SK-N-SH (cell line): ENCODE data around the gene MCF2L2. TPM values are rescaled to one million over a fixed set of nuclear protein-coding genes. Genes with fewer than 3 reads are reported as not detected.

Experiments used
- CTCF ChIA-PET: fragments of 300-600, 350-600 bp; formaldehyde crosslinking; extraction: SDS; loops from one replicate; lab custom pipeline; 2021; lab: Yijun Ruan, JAX
- POLR2A ChIA-PET: fragments of 350-600 bp; sonication (Branson Sonifier 250); formaldehyde crosslinking; extraction: SDS; loops from one replicate; lab custom pipeline; 2020; ENCODE audit warnings: antibody characterized with exemption, inconsistent platforms; lab: Yijun Ruan, JAX
- DNase-seq: peaks from one replicate; pipeline ENCODE4 v3.0.0; 2012
- H2AFZ ChIP-seq: fragments of 200-600 bp; sonication (generic); 2 replicates; pipeline ENCODE4 v1.8.1; 2016; ENCODE audit warnings: antibody characterized with exemption, mild to moderate bottlenecking, low read depth
- H3F3A ChIP-seq: fragments of 200-600 bp; sonication (generic); replicated peaks from 2 replicates; pipeline ENCODE3; 2016; ENCODE audit warnings: antibody characterized with exemption, mild to moderate bottlenecking; ENCODE audit not compliant: insufficient read depth
- H3K27ac ChIP-seq, 2 experiments: fragments of 200-500 bp in 1 of 2; fragments of 200-600 bp in 1 of 2; sonication (Bioruptor generic) in 1 of 2; sonication (generic), shearing (Covaris generic) in 1 of 2; 2 replicates each; pipeline versions ENCODE4 v1.5.1 to v1.6.1; 2014 to 2016; ENCODE audit warnings: low read depth in 2 of 2, inconsistent platforms in 1 of 2, low read length in 1 of 2, mild to moderate bottlenecking in 1 of 2, mixed read lengths in 1 of 2
- H3K27me3 ChIP-seq: fragments of 200-600 bp; sonication (generic), shearing (Covaris generic); 2 replicates; pipeline ENCODE4 v1.6.1; 2016; ENCODE audit warnings: mixed run types; ENCODE audit not compliant: insufficient read depth
- H3K36me3 ChIP-seq, 2 experiments: fragments of 200-500 bp in 1 of 2; fragments of 200-600 bp in 1 of 2; sonication (Bioruptor generic) in 1 of 2; sonication (generic) in 1 of 2; replicated peaks in 1 of 2; 2 replicates each; pipeline versions ENCODE3 to v1.5.1; 2014 to 2016; ENCODE audit warnings: low read length in 1 of 2, mild to moderate bottlenecking in 1 of 2; ENCODE audit not compliant: insufficient read depth in 2 of 2, control insufficient read depth in 1 of 2
- H3K4me1 ChIP-seq, 2 experiments: fragments of 200-500 bp in 1 of 2; fragments of 200-600 bp in 1 of 2; sonication (Bioruptor generic) in 1 of 2; sonication (generic), shearing (Covaris generic) in 1 of 2; 2 replicates each; pipeline versions ENCODE4 v1.5.1 to v1.6.1; 2014 to 2016; ENCODE audit warnings: low read depth in 1 of 2, low read length in 1 of 2, mixed run types in 1 of 2; ENCODE audit not compliant: insufficient read depth in 2 of 2, control insufficient read depth in 1 of 2
- H3K4me2 ChIP-seq: fragments of 200-600 bp; sonication (generic), shearing (Covaris generic); 2 replicates; pipeline ENCODE4 v1.6.1; 2017; ENCODE audit warnings: mixed run types
- H3K4me3 ChIP-seq, 2 experiments: fragments of 200-500 bp in 1 of 2; fragments of 200-600 bp in 1 of 2; sonication (Bioruptor generic) in 1 of 2; sonication (generic), shearing (Covaris generic) in 1 of 2; 2 replicates each; pipeline versions ENCODE4 v1.5.1 to v1.8.1; 2014 to 2016; ENCODE audit warnings: low read depth in 2 of 2, inconsistent platforms in 1 of 2, low read length in 1 of 2, mild to moderate bottlenecking in 1 of 2, mixed read lengths in 1 of 2, moderate library complexity in 1 of 2
- H3K79me2 ChIP-seq: fragments of 200-600 bp; sonication (generic); 2 replicates; pipeline ENCODE4 v1.8.1; 2017; ENCODE audit warnings: mild to moderate bottlenecking; ENCODE audit not compliant: insufficient read depth
- H3K9ac ChIP-seq: fragments of 200-600 bp; sonication (generic); 2 replicates; pipeline ENCODE4 v1.6.1; 2017; ENCODE audit warnings: mixed run types
- H3K9me2 ChIP-seq: fragments of 200-600 bp; sonication (generic); 2 replicates; pipeline ENCODE4 v1.6.1; 2017; ENCODE audit warnings: mixed run types
- H3K9me3 ChIP-seq: fragments of 200-600 bp; sonication (generic); 2 replicates; pipeline ENCODE4 v1.6.1; 2017; ENCODE audit warnings: mixed run types, mild to moderate bottlenecking, moderate library complexity
- H4K20me1 ChIP-seq: fragments of 200-600 bp; sonication (generic); 2 replicates; pipeline ENCODE4 v1.6.1; 2017; ENCODE audit warnings: mild to moderate bottlenecking, mixed run types; ENCODE audit not compliant: insufficient read depth
- CHD2 ChIP-seq: fragments of 150-350 bp; IDR thresholded peaks from 2 replicates; pipeline ENCODE4 v1.6.1; 2018; ENCODE audit warnings: low read length; ENCODE audit not compliant: partially characterized antibody
- ELF1 ChIP-seq: IDR thresholded peaks from 2 replicates; pipeline ENCODE4 v1.4.0; 2012
- EZH2phosphoT487 ChIP-seq: fragments of 200-600 bp; sonication (generic); IDR thresholded peaks from 2 replicates; pipeline ENCODE4 v1.6.1; 2017; ENCODE audit warnings: low read depth, mixed run types, mild to moderate bottlenecking, antibody characterized with exemption, moderate library complexity, borderline replicate concordance
- FOXM1 ChIP-seq: IDR thresholded peaks from 2 replicates; pipeline ENCODE4 v1.4.0; 2012; ENCODE audit warnings: low read depth, mild to moderate bottlenecking
- GABPA ChIP-seq: IDR thresholded peaks from 2 replicates; pipeline ENCODE4 v1.4.0; 2012; ENCODE audit warnings: low read depth, mild to moderate bottlenecking
- MXI1 ChIP-seq: IDR thresholded peaks from 2 replicates; pipeline ENCODE4 v1.6.1; 2012; ENCODE audit warnings: mild to moderate bottlenecking, low read depth, low read length, improper control_type of control experiment
- NFIC ChIP-seq: IDR thresholded peaks from 2 replicates; pipeline ENCODE4 v1.4.0; 2012; ENCODE audit warnings: borderline replicate concordance
- RXRA ChIP-seq: IDR thresholded peaks from 2 replicates; pipeline ENCODE4 v1.4.0; 2012; ENCODE audit warnings: low read depth, mild to moderate bottlenecking, borderline replicate concordance
- SIN3A ChIP-seq: IDR thresholded peaks from 2 replicates; pipeline ENCODE4 v1.6.1; 2012; ENCODE audit warnings: low read depth, mild to moderate bottlenecking, low read length, moderate library complexity, borderline replicate concordance
- TAF1 ChIP-seq: IDR thresholded peaks from 2 replicates; pipeline ENCODE4 v1.6.1; 2012; ENCODE audit warnings: low read depth, mild to moderate bottlenecking, low read length, moderate library complexity, borderline replicate concordance
- TCF12 ChIP-seq: IDR thresholded peaks from 2 replicates; pipeline ENCODE4 v1.4.0; 2012
- YY1 ChIP-seq: IDR thresholded peaks from 2 replicates; pipeline ENCODE4 v1.4.0; 2012; ENCODE audit warnings: low read depth, mild to moderate bottlenecking
- WGBS: methylation state at CpG from one replicate; pipeline ENCODE4 v1.1.6; 2017; ENCODE audit warnings: low lambda C conversion rate; 5-methylcytosine and 5-hydroxymethylcytosine counted together
- polyA plus RNA-seq, 3 experiments: library from polyadenylated mRNA; depleted of rRNA; stranded (reverse); fragments of >200 nt; gene quantifications; 2 replicates each; pipeline ENCODE4 v1.2.3, GENCODE V29; 2012
- TF ChIP-seq, protein P1 (sequence below): fragments of 150-350 bp; IDR thresholded peaks from 2 replicates; pipeline ENCODE4 v1.6.1; 2017; ENCODE audit warnings: antibody characterized with exemption, low read length, low read depth, borderline replicate concordance
- TF ChIP-seq, protein P2 (sequence below): fragments of 200-600 bp; sonication (generic); IDR thresholded peaks from 2 replicates; pipeline ENCODE4 v1.6.1; 2017; ENCODE audit warnings: antibody characterized with exemption, mild to moderate bottlenecking, moderate library complexity
- TF ChIP-seq, protein P3 (sequence below): IDR thresholded peaks from 2 replicates; pipeline ENCODE4 v1.4.0; 2012; ENCODE audit warnings: low read depth
- TF ChIP-seq, protein P4 (sequence below): IDR thresholded peaks from 2 replicates; pipeline ENCODE4 v1.4.0; 2012; ENCODE audit warnings: low read depth, borderline replicate concordance
- TF ChIP-seq, protein P5 (sequence below): IDR thresholded peaks from 2 replicates; pipeline ENCODE4 v1.4.0; 2012; ENCODE audit warnings: low read depth, borderline replicate concordance

Gene MCF2L2
- polyA plus RNA-seq, 1 of the 3 experiments (the other 2 are of a cell fraction), result 0.56 TPM

DNA sequence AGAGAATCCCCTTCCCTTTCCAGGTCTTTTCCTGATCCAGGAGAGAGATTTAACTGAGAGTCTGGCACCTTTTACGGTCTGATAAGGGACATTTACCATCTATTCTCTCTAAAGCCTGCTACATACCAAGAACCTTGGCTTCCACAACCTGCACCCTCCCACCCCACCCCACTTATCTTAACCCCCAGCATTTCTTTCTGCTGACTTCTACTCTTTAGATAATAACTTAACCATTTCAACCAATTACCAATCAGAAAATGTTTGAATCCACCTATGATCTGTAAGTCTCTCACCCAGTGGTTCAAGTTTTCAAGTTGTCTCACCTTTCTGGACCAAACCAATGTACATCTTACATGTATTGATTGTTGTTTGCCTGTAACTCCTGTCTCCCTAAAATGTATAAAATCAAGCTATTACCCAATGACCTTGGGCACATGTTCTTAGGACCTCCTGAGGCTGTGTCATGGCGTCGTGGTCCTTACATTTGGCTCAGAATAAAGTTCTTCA is 74.0 kb downstream of the MCF2L2 start:
- Histone ChIP-seq H2AFZ (no peak overlapping the region), H3K27ac (no peak overlapping the region), H3F3A (no peaks in the 10 kb centered on the region), H3K36me3 (no peaks in the 10 kb centered on the region), H3K4me2 (no peak overlapping the region), H3K9me2 (no peaks in the 10 kb centered on the region), H3K79me2 (no peaks in the 10 kb centered on the region), H3K27me3 (no peaks in the 10 kb centered on the region), H4K20me1 (no peaks in the 10 kb centered on the region), H3K9ac (no peak overlapping the region), H3K4me3 (no peak overlapping the region), H3K4me1 (no peaks in the 10 kb centered on the region), H3K9me3 (no peaks in the 10 kb centered on the region)
- no peak for TF ChIP-seq SIN3A
- TF ChIP-seq, protein P1, sequence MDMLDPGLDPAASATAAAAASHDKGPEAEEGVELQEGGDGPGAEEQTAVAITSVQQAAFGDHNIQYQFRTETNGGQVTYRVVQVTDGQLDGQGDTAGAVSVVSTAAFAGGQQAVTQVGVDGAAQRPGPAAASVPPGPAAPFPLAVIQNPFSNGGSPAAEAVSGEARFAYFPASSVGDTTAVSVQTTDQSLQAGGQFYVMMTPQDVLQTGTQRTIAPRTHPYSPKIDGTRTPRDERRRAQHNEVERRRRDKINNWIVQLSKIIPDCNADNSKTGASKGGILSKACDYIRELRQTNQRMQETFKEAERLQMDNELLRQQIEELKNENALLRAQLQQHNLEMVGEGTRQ, result no peak
- TF ChIP-seq, protein P2, sequence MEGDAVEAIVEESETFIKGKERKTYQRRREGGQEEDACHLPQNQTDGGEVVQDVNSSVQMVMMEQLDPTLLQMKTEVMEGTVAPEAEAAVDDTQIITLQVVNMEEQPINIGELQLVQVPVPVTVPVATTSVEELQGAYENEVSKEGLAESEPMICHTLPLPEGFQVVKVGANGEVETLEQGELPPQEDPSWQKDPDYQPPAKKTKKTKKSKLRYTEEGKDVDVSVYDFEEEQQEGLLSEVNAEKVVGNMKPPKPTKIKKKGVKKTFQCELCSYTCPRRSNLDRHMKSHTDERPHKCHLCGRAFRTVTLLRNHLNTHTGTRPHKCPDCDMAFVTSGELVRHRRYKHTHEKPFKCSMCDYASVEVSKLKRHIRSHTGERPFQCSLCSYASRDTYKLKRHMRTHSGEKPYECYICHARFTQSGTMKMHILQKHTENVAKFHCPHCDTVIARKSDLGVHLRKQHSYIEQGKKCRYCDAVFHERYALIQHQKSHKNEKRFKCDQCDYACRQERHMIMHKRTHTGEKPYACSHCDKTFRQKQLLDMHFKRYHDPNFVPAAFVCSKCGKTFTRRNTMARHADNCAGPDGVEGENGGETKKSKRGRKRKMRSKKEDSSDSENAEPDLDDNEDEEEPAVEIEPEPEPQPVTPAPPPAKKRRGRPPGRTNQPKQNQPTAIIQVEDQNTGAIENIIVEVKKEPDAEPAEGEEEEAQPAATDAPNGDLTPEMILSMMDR, result no peak
- TF ChIP-seq, protein P3, sequence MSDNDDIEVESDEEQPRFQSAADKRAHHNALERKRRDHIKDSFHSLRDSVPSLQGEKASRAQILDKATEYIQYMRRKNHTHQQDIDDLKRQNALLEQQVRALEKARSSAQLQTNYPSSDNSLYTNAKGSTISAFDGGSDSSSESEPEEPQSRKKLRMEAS, result no peak
- no peak for TF ChIP-seq ELF1
- TF ChIP-seq, protein P4, sequence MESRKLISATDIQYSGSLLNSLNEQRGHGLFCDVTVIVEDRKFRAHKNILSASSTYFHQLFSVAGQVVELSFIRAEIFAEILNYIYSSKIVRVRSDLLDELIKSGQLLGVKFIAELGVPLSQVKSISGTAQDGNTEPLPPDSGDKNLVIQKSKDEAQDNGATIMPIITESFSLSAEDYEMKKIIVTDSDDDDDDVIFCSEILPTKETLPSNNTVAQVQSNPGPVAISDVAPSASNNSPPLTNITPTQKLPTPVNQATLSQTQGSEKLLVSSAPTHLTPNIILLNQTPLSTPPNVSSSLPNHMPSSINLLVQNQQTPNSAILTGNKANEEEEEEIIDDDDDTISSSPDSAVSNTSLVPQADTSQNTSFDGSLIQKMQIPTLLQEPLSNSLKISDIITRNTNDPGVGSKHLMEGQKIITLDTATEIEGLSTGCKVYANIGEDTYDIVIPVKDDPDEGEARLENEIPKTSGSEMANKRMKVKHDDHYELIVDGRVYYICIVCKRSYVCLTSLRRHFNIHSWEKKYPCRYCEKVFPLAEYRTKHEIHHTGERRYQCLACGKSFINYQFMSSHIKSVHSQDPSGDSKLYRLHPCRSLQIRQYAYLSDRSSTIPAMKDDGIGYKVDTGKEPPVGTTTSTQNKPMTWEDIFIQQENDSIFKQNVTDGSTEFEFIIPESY, result no peak
- no peak for TF ChIP-seq FOXM1
- no peak for TF ChIP-seq MXI1
- TF ChIP-seq CHD2, result no peak
- TF ChIP-seq TAF1, result no peak
- no peak for TF ChIP-seq TCF12
- no peak for TF ChIP-seq EZH2phosphoT487
- no peak for TF ChIP-seq RXRA
- no peak for TF ChIP-seq YY1
- TF ChIP-seq, protein P5, sequence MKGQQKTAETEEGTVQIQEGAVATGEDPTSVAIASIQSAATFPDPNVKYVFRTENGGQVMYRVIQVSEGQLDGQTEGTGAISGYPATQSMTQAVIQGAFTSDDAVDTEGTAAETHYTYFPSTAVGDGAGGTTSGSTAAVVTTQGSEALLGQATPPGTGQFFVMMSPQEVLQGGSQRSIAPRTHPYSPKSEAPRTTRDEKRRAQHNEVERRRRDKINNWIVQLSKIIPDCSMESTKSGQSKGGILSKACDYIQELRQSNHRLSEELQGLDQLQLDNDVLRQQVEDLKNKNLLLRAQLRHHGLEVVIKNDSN, result no peak
- no peak for TF ChIP-seq GABPA
- TF ChIP-seq NFIC, result no peak
- DNase-seq, result no peak
- ChIA-PET POLR2A (no interaction called here), CTCF (no interaction called here)
- WGBS, result 80% methylated on average over 3 of the region's 3 CpGs
